Loucy (cell line): ENCODE results near the gene CMTR1.

ENCODE experiments used
- EZH2phosphoT487 ChIP-seq: fragments of 200-600 bp; IDR thresholded peaks from 2 replicates; pipeline ENCODE4 v1.6.1; 2018; ENCODE audit warnings: antibody characterized with exemption, mild to moderate bottlenecking, moderate library complexity, borderline replicate concordance
- TF ChIP-seq, protein P1 (sequence below): fragments of 200-600 bp; sonication (generic); conservative IDR thresholded peaks from 2 replicates; pipeline ENCODE4 v1.5.1; 2014; ENCODE audit warnings: mild to moderate bottlenecking, antibody characterized with exemption, low read length

- TF ChIP-seq, protein P1, sequence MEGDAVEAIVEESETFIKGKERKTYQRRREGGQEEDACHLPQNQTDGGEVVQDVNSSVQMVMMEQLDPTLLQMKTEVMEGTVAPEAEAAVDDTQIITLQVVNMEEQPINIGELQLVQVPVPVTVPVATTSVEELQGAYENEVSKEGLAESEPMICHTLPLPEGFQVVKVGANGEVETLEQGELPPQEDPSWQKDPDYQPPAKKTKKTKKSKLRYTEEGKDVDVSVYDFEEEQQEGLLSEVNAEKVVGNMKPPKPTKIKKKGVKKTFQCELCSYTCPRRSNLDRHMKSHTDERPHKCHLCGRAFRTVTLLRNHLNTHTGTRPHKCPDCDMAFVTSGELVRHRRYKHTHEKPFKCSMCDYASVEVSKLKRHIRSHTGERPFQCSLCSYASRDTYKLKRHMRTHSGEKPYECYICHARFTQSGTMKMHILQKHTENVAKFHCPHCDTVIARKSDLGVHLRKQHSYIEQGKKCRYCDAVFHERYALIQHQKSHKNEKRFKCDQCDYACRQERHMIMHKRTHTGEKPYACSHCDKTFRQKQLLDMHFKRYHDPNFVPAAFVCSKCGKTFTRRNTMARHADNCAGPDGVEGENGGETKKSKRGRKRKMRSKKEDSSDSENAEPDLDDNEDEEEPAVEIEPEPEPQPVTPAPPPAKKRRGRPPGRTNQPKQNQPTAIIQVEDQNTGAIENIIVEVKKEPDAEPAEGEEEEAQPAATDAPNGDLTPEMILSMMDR: no peak
- no peak for TF ChIP-seq EZH2phosphoT487
Observed at GRCh38 chr6:37531026-37531425, 98.0 kb downstream of the CMTR1 start.
